GM12878 (cell line): ENCODE data around the gene MCC. TPM values are rescaled to one million over a fixed set of nuclear protein-coding genes. Genes with fewer than 3 reads are reported as not detected.

Experiments used
- ATAC-seq: fragments of 200-7000 bp; cut with Tn5 transposase; 3 replicates; pipeline ENCODE4 v1.9.1; 2020; ENCODE audit warnings: mild to moderate bottlenecking, moderate library complexity
- BruUV-seq: library from RNA; stranded (reverse); fragments of 400-500 nt; replicated peaks from 2 replicates; lab custom pipeline; 2021; lab: Mats Ljungman, UMichigan
- CTCF ChIA-PET: fragments of 300-600 bp; sonication (Branson Sonifier 250); formaldehyde crosslinking; extraction: SDS; loops from one replicate; lab custom pipeline; 2021; ENCODE audit warnings: inconsistent platforms; lab: Yijun Ruan, JAX
- POLR2A ChIA-PET: fragments of 350-600 bp; formaldehyde crosslinking; extraction: SDS; loops from one replicate; lab custom pipeline; 2021; ENCODE audit warnings: inconsistent platforms; lab: Charles Lee
- RAD21 ChIA-PET: fragments of 300-600 bp; sonication (Branson Sonifier 250); formaldehyde crosslinking; loops from one replicate; lab custom pipeline; 2023; ENCODE audit warnings: antibody characterized with exemption; ENCODE audit not compliant: unreplicated experiment; lab: Charles Lee
- SMC1A ChIA-PET: fragments of 300-600 bp; sonication (Branson Sonifier 250); formaldehyde crosslinking; loops from one replicate; lab custom pipeline; 2023; ENCODE audit not compliant: unreplicated experiment, uncharacterized antibody; lab: Charles Lee
- DNase-seq: peaks from one replicate; pipeline ENCODE4 v3.0.0-alpha.2; 2011; ENCODE audit warnings: low read depth, low spot score
- FAIRE-seq: peaks from 3 replicates; lab custom pipeline; 2011; peaks lifted over from hg19 to GRCh38; lab: Jason Lieb, UNC
- H2AFZ ChIP-seq: 2 replicates; pipeline ENCODE4 v1.6.0; 2011; ENCODE audit warnings: low read depth, low read length, control low read depth; ENCODE audit not compliant: control insufficient read depth
- H3K27ac ChIP-seq: 2 replicates; pipeline ENCODE4 v1.5.1; 2011; ENCODE audit warnings: control low read depth; ENCODE audit not compliant: control insufficient read depth, insufficient read depth
- H3K27me3 ChIP-seq, 2 experiments: replicated peaks in 1 of 2; 2 replicates each; pipeline versions ENCODE4 v1.6.0 to v1.6.1; 2011; ENCODE audit warnings: low read length in 1 of 2; ENCODE audit not compliant: control insufficient read depth in 2 of 2, insufficient read depth in 2 of 2
- H3K36me3 ChIP-seq, 2 experiments: 2 replicates each; pipeline ENCODE4 v1.5.1; 2011; ENCODE audit warnings: low read length in 1 of 2; ENCODE audit not compliant: control insufficient read depth in 2 of 2, insufficient read depth in 2 of 2
- H3K4me1 ChIP-seq: 2 replicates; pipeline ENCODE4 v1.6.1; 2011; ENCODE audit warnings: mild to moderate bottlenecking, low read length, moderate library complexity, mixed read lengths; ENCODE audit not compliant: control insufficient read depth, insufficient read depth
- H3K4me2 ChIP-seq: 2 replicates; pipeline ENCODE4 v1.6.0; 2011; ENCODE audit warnings: control low read depth; ENCODE audit not compliant: control insufficient read depth, insufficient read depth
- H3K4me3 ChIP-seq: fragments of 200-600 bp; sonication (generic); 2 replicates; pipeline ENCODE4 v1.5.1; 2016
- H3K79me2 ChIP-seq: 2 replicates; pipeline ENCODE4 v1.6.0; 2011; ENCODE audit warnings: low read length; ENCODE audit not compliant: control insufficient read depth, insufficient read depth
- H3K9ac ChIP-seq: 2 replicates; pipeline ENCODE4 v1.8.0; 2011; ENCODE audit warnings: low read length, control low read depth, mixed read lengths; ENCODE audit not compliant: control insufficient read depth, insufficient read depth
- H3K9me3 ChIP-seq: replicated peaks from 3 replicates; pipeline ENCODE4 v1.5.1; 2011; ENCODE audit warnings: mild to moderate bottlenecking, low read length; ENCODE audit not compliant: control insufficient read depth, insufficient read depth
- H4K20me1 ChIP-seq: 2 replicates; pipeline ENCODE4 v1.6.0; 2011; ENCODE audit not compliant: control insufficient read depth, insufficient read depth
- ATF2 ChIP-seq: IDR thresholded peaks from 2 replicates; pipeline ENCODE4 v1.6.1; 2012; ENCODE audit warnings: low read length, inconsistent platforms
- CTCF ChIP-seq, 3 experiments: IDR thresholded peaks in 2 of 3; conservative IDR thresholded peaks in 1 of 3; 2 replicates each; pipeline ENCODE4 v1.5.1; 2011; ENCODE audit warnings: low read depth in 3 of 3, low read length in 3 of 3, mild to moderate bottlenecking in 3 of 3, control low read depth in 2 of 3, moderate library complexity in 2 of 3, inconsistent platforms in 1 of 3, mixed read lengths in 1 of 3; ENCODE audit not compliant: control insufficient read depth in 2 of 3, insufficient read depth in 1 of 3; ENCODE audit errors: extremely low read depth in 1 of 3
- E2F4 ChIP-seq: IDR thresholded peaks from 2 replicates; pipeline ENCODE4 v1.6.1; 2012; ENCODE audit warnings: low read depth, low read length, improper control_type of control experiment
- ESRRA ChIP-seq: IDR thresholded peaks from 2 replicates; pipeline ENCODE4 v1.6.1; 2012; ENCODE audit warnings: mild to moderate bottlenecking, low read length, improper control_type of control experiment
- NFIC ChIP-seq: IDR thresholded peaks from 2 replicates; pipeline ENCODE4 v1.6.1; 2012; ENCODE audit warnings: low read depth, mild to moderate bottlenecking, inconsistent platforms, low read length, moderate library complexity
- SMAD5 ChIP-seq: IDR thresholded peaks from 2 replicates; pipeline ENCODE4 v1.6.1; 2016; ENCODE audit warnings: antibody characterized with exemption, low read depth
- SPI1 ChIP-seq: IDR thresholded peaks from 2 replicates; pipeline ENCODE4 v1.6.1; 2011; ENCODE audit warnings: low read depth, mild to moderate bottlenecking, low read length, moderate library complexity, borderline replicate concordance; ENCODE audit not compliant: insufficient read depth
- SREBF1 ChIP-seq: IDR thresholded peaks from 2 replicates; pipeline ENCODE4 v1.6.1; 2012; ENCODE audit warnings: mild to moderate bottlenecking, low read length
- SRF ChIP-seq, 2 experiments: IDR thresholded peaks; 2 replicates each; pipeline ENCODE4 v1.6.1; 2011; ENCODE audit warnings: low read depth in 2 of 2, low read length in 2 of 2, mild to moderate bottlenecking in 1 of 2, moderate library complexity in 1 of 2
- TBL1XR1 ChIP-seq: IDR thresholded peaks from 2 replicates; pipeline ENCODE4 v1.6.1; 2012; ENCODE audit warnings: low read depth, low read length, improper control_type of control experiment
- ZNF687 ChIP-seq: fragments of 450-650 bp; IDR thresholded peaks from 2 replicates; pipeline ENCODE4 v1.6.1; 2017; ENCODE audit warnings: mild to moderate bottlenecking, moderate library complexity
- WGBS: methylation state at CpG from one replicate; pipeline ENCODE4 v1.1.6; 2016; ENCODE audit warnings: low lambda C conversion rate; ENCODE audit not compliant: insufficient replicate concordance, insufficient coverage; ENCODE audit errors: missing lambda C conversion rate; 5-methylcytosine and 5-hydroxymethylcytosine counted together
- in situ Hi-C: fragments of 300-500 bp; cut with MboI; formaldehyde crosslinking; loops from 9 replicates; pipeline ENCODE4 v1.14.3; 2018; ENCODE audit warnings: mixed read lengths
- intact Hi-C: fragments of 100-400 bp; cut with micrococcal nuclease; formaldehyde crosslinking; loops from one replicate; pipeline ENCODE4 v1.14.2; 2022; ENCODE audit not compliant: unreplicated experiment
- polyA plus RNA-seq, 11 experiments: library from polyadenylated mRNA; depleted of rRNA in 4 of 11; unstranded in 6 of 11; stranded (reverse) in 5 of 11; fragments of >200 nt; fragmentation: Nextera tagmentation in 4 of 11; fragmentation: Illumina TruSeq in 1 of 11; extraction: Ambion mirVana in 4 of 11; extraction: Trizol in 1 of 11; gene quantifications; 1 replicate in 1 of 11; 2 replicates in 10 of 11; pipeline versions ENCODE4 v1.2.1 to v1.2.3, GENCODE V29; 2011 to 2016; ENCODE audit warnings: inconsistent platforms in 2 of 11, missing spikeins in 2 of 11, low read depth in 1 of 11
- total RNA-seq, 4 experiments: library from RNA; depleted of rRNA in 3 of 4; stranded (reverse); fragments of >200 nt in 3 of 4; fragmentation: Illumina TruSeq in 1 of 4; extraction: Trizol in 1 of 4; gene quantifications; 2 replicates each; pipeline versions ENCODE4 v1.2.1 to v1.2.3, GENCODE V29; 2013 to 2021

MCC gene
- total and polyA plus RNA-seq, 10 of the 15 experiments (the other 5 are each of a cell fraction or from before 2014, with no cell fraction given), result 0.03 to 0.86 (median 0.16) TPM

GRCh38 chr5:113491022-113491421 is 2.8 kb upstream of the MCC start (continued):
- no peak for TF ChIP-seq SRF (IDR thresholded peaks at IDR 0.05; ENCODE audit: low read depth in 2 of 2, low read length in 2 of 2)
- no peak for TF ChIP-seq ZNF687
- no peak for TF ChIP-seq SPI1

GRCh38 chr5:113490317-113490716 is 2.1 kb upstream of the MCC start:
- Histone ChIP-seq H3K36me3 (no peaks in the 10 kb centered on the region), H4K20me1 (no peaks in the 10 kb centered on the region), H3K4me2 (no peak overlapping the region), H2AFZ (no peak overlapping the region), H3K9ac (no peak overlapping the region), H3K9me3 (peaks cover 7% of the 10 kb centered on the region), H3K4me3 (no peak overlapping the region), H3K27ac (no peak overlapping the region), H3K79me2 (no peaks in the 10 kb centered on the region), H3K4me1 (0 out of 2 replicates have a peak, but pooled peaks cover 3% of the 10 kb centered on the region), H3K27me3 (peaks cover 11 to 14% of the 10 kb centered on the region in 2 experiments; a peak in 3 of 4 replicates)
- RAD21 ChIA-PET, result no interaction called here
- no peak for ATAC-seq
- POLR2A ChIA-PET, result no interaction called here
- FAIRE-seq, result no peak
- SMC1A ChIA-PET, result no interaction called here
- CTCF ChIA-PET, result no interaction called here
- DNase-seq, result no peak
- intact Hi-C loops, result no loop called here
- in situ Hi-C loops, result no loop called here
- no TSS peak for BruUV-seq
- 44% methylated on average over 3 of the region's 3 CpGs for WGBS
- TF ChIP-seq SMAD5 (no peak), TBL1XR1 (no peak), ATF2 (no peak), ESRRA (no peak), NFIC (no peak), SREBF1 (no peak), CTCF (IDR thresholded peaks at IDR 0.05 in 2 of 3, conservative IDR thresholded peaks at IDR 0.05 in 1 of 3; ENCODE audit: control insufficient read depth in 2 of 3, extremely low read depth in 1 of 3, insufficient read depth in 1 of 3, low read depth in 3 of 3, low read length in 3 of 3) (no peak), E2F4 (no peak)
